Measurements from ENCODE around the gene FAM222B. TPM values are rescaled to one million over a fixed set of nuclear protein-coding genes. Genes with fewer than 3 reads are reported as not detected.
"Not testable (repeated sequence)": the region's sequence is repeated elsewhere in the genome, so short reads cannot be mapped to it uniquely, and the experiment has no call there.

The FAM222B gene
- total and polyA plus RNA-seq, 8 donors: 16.5 to 25.4 (median 19.6) TPM

- H3K36me3 ChIP-seq: no peaks in the 10 kb centered on the region
- DNase-seq (no peak), ATAC-seq (no peak)
- H3K27ac ChIP-seq: no peak overlapping the region
- H3K9me3 ChIP-seq: no peaks in the 10 kb centered on the region
- TF ChIP-seq CTCF (IDR thresholded peaks at IDR 0.05): no peak
- no peak overlapping the region for H3K4me3 ChIP-seq
- H3K27me3 ChIP-seq: no peaks in the 10 kb centered on the region
- H3K4me1 ChIP-seq: peaks cover 0 to 6% of the 10 kb centered on the region in 2 donors
- intact Hi-C loops (cut with DNase I): no loop called here
Measured at GRCh38 chr17:28792877-28793661, 49.5 kb downstream of the FAM222B start.

DNA sequence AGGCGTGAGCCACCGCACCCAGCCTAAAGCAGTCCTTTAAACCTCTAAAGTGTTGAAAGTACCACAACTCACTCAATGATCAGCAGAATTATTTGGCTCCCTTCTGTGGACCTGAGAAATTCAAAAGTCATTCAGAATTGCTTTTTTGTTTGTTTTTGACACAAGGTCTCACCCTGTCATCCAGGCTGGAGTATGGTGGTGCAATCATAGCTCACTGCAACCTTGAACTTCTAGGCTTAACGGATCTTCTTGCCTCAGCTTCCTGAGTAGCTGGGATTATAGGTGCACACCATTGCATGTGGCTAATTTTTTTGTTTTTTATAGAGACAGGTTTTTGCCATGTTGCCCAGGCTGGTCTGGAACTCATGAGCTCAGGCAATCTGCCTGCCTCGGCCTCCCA is 54.5 kb downstream of the FAM222B start:
- Histone ChIP-seq H3K9me3 (no peaks in the 10 kb centered on the region), H3K36me3 (no peaks in the 10 kb centered on the region), H3K27ac (no peak overlapping the region), H3K4me1 (peaks cover 0 to 6% of the 10 kb centered on the region in 2 donors), H3K27me3 (no peaks in the 10 kb centered on the region), H3K4me3 (no peak overlapping the region)
- no peak for DNase-seq
- no peak for TF ChIP-seq CTCF (IDR thresholded peaks at IDR 0.05)
- ATAC-seq: no peak
- intact Hi-C loops (cut with DNase I): no loop called here

DNA sequence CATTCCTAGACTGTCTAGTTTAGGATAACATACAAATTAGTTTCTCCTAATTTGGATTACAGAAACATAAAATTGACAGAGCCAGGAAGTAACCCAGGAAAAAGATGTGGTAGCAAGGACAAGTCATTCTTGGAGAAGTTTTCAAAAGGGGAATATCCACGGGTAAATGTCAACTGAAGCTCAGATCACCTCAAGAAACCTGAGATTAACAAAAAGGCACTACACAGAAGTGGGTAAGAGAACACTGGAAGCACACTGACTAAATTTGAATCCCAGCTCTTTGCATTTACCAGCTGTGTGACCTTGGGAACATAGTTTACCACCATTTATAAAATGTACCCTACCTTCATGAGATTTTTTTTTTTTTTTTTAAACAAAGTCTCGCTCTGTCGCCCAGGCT is 59.4 kb downstream of the FAM222B start:
- no peak for TF ChIP-seq CTCF (IDR thresholded peaks at IDR 0.05)
- no peaks in the 10 kb centered on the region for H3K9me3 ChIP-seq
- DNase-seq: no peak
- peaks cover 0 to 3% of the 10 kb centered on the region in 2 donors for H3K4me1 ChIP-seq
- no peak overlapping the region for H3K4me3 ChIP-seq
- H3K27me3 ChIP-seq: no peaks in the 10 kb centered on the region
- H3K27ac ChIP-seq: no peak overlapping the region
- peaks cover 0 to 3% of the 10 kb centered on the region in 2 donors for H3K36me3 ChIP-seq
- ATAC-seq: no peak
- intact Hi-C loops (cut with DNase I): no loop called here

DNA sequence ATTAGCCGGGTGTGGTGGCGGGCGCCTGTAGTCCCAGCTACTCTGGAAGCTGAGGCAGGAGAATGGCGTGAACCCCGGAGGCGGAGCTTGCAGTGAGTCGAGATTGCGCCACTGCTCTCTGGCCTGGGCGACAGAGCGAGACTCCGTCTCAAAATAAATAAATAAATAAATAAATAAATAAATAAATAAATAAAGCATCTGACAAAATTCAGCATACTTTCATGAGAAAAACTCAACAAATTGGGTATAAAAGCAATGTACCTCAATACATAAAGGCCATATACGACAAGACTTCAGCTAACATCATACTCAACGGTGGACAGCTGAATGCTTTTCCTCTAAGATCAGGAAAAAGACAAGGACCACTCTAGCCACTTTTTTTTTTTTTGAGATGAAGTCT is 63.0 kb downstream of the FAM222B start:
- H3K36me3 ChIP-seq; H3K9me3 ChIP-seq; DNase-seq; H3K27ac ChIP-seq; ATAC-seq; H3K4me1 ChIP-seq; H3K27me3 ChIP-seq; H3K4me3 ChIP-seq; intact Hi-C loops (cut with DNase I): not testable (repeated sequence)

DNA sequence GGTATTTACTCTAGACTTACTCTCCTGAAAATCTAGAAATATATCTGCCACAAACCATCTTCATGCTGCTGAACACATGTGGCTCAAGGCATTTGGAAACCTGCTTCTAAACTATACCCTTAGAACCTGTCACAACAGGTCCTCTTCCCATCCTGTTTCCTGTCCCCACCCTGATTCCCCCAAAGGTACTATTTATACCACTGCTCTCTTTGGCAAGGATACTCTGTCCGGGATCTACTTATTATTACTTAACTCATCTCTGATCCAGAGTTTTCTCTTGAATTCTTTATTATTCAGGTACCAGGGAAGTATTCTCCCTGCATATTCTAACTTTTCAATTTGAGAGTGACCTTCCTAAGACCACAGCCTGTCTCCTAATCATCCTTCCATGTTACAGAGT is 65.4 kb downstream of the FAM222B start:
- DNase-seq (no peak), ATAC-seq (no peak)
- no peak for TF ChIP-seq CTCF (IDR thresholded peaks at IDR 0.05)
- H3K4me3 ChIP-seq: no peak overlapping the region
- intact Hi-C loops (cut with DNase I): no loop called here
- no peak overlapping the region for H3K27ac ChIP-seq
- peaks cover 0 to 4% of the 10 kb centered on the region in 2 donors for H3K4me1 ChIP-seq
- H3K27me3 ChIP-seq: no peaks in the 10 kb centered on the region
- H3K9me3 ChIP-seq: no peaks in the 10 kb centered on the region
- H3K36me3 ChIP-seq: peaks cover 0 to 3% of the 10 kb centered on the region in 2 donors

GRCh38 chr17:28774206-28774605 is 68.4 kb downstream of the FAM222B start:
- H3K9me3 ChIP-seq: no peaks in the 10 kb centered on the region
- H3K27ac ChIP-seq: no peak overlapping the region
- intact Hi-C loops (cut with DNase I): no loop called here
- no peaks in the 10 kb centered on the region for H3K36me3 ChIP-seq
- peaks cover 0 to 4% of the 10 kb centered on the region in 2 donors for H3K4me1 ChIP-seq
- no peak for ATAC-seq
- no peak for DNase-seq
- TF ChIP-seq CTCF (IDR thresholded peaks at IDR 0.05): no peak
- H3K4me3 ChIP-seq: no peak overlapping the region
- H3K27me3 ChIP-seq: no peaks in the 10 kb centered on the region
